MM.1S (cell line): ENCODE results near the gene FRMD1.

Experiments used
- DNase-seq: peaks from one replicate; pipeline ENCODE4 v3.0.0-alpha.2; 2015
- H2AFZ ChIP-seq: fragments of 300-600 bp; sonication (generic); 2 replicates; pipeline ENCODE4 v1.6.0; 2016; ENCODE audit warnings: antibody characterized with exemption, low read length
- H3F3A ChIP-seq: fragments of 300-600 bp; sonication (generic); 2 replicates; pipeline ENCODE4 v1.6.1; 2016; ENCODE audit warnings: mild to moderate bottlenecking, antibody characterized with exemption, low read length, moderate library complexity, mixed read lengths; ENCODE audit not compliant: insufficient read depth
- H3K27ac ChIP-seq: fragments of 300-600 bp; sonication (generic); 2 replicates; pipeline ENCODE4 v1.5.1; 2016; ENCODE audit warnings: mild to moderate bottlenecking, low read length
- H3K27me3 ChIP-seq: fragments of 300-600 bp; sonication (generic); replicated peaks from 2 replicates; pipeline ENCODE4 v1.6.0; 2016; ENCODE audit warnings: low read length; ENCODE audit not compliant: insufficient read depth
- H3K36me3 ChIP-seq: fragments of 300-600 bp; sonication (generic); replicated peaks from 2 replicates; pipeline ENCODE4 v1.6.1; 2016; ENCODE audit warnings: mild to moderate bottlenecking, low read length, mixed read lengths; ENCODE audit not compliant: insufficient read depth
- H3K4me1 ChIP-seq: fragments of 300-600 bp; sonication (generic); 2 replicates; pipeline ENCODE4 v1.6.1; 2016; ENCODE audit warnings: low read length, mixed read lengths
- H3K4me2 ChIP-seq: fragments of 300-600 bp; sonication (generic); 2 replicates; pipeline ENCODE4 v1.6.0; 2016; ENCODE audit warnings: low read depth, low read length
- H3K4me3 ChIP-seq: fragments of 300-600 bp; sonication (generic); 2 replicates; pipeline ENCODE4 v1.5.1; 2016; ENCODE audit warnings: low read length, mixed read lengths
- H3K79me2 ChIP-seq: fragments of 300-600 bp; sonication (generic); 2 replicates; pipeline ENCODE4 v1.6.1; 2016; ENCODE audit warnings: mixed run types, low read length, mixed read lengths
- H3K9ac ChIP-seq: fragments of 300-600 bp; sonication (generic); 2 replicates; pipeline ENCODE4 v1.6.1; 2016; ENCODE audit warnings: low read length, mixed read lengths
- H3K9me2 ChIP-seq: fragments of 300-600 bp; sonication (generic); replicated peaks from 2 replicates; pipeline ENCODE4 v1.6.1; 2016; ENCODE audit warnings: mild to moderate bottlenecking, low read length, mixed read lengths; ENCODE audit not compliant: insufficient read depth
- H3K9me3 ChIP-seq: fragments of 300-600 bp; sonication (generic); replicated peaks from 2 replicates; pipeline ENCODE4 v1.6.1; 2016; ENCODE audit warnings: mild to moderate bottlenecking, low read length, mixed read lengths; ENCODE audit not compliant: insufficient read depth
- H4K20me1 ChIP-seq: fragments of 300-600 bp; sonication (generic); 2 replicates; pipeline ENCODE4 v1.6.1; 2016; ENCODE audit warnings: mild to moderate bottlenecking, low read length, moderate library complexity, mixed read lengths; ENCODE audit not compliant: insufficient read depth
- EZH2 ChIP-seq: fragments of 300-600 bp; sonication (generic); optimal IDR thresholded peaks from 2 replicates; pipeline ENCODE3; 2017; ENCODE audit warnings: low read depth, mild to moderate bottlenecking, antibody characterized with exemption, low read length, mixed read lengths
- EZH2phosphoT487 ChIP-seq: fragments of 300-600 bp; sonication (generic); IDR thresholded peaks from 2 replicates; pipeline ENCODE4 v1.6.1; 2018; ENCODE audit warnings: antibody characterized with exemption, low read length
- TF ChIP-seq, protein P1 (sequence below): fragments of 300-600 bp; sonication (generic); IDR thresholded peaks from 2 replicates; pipeline ENCODE4 v1.5.1; 2016; ENCODE audit warnings: antibody characterized with exemption, low read length, mixed read lengths

The FRMD1 gene

DNA sequence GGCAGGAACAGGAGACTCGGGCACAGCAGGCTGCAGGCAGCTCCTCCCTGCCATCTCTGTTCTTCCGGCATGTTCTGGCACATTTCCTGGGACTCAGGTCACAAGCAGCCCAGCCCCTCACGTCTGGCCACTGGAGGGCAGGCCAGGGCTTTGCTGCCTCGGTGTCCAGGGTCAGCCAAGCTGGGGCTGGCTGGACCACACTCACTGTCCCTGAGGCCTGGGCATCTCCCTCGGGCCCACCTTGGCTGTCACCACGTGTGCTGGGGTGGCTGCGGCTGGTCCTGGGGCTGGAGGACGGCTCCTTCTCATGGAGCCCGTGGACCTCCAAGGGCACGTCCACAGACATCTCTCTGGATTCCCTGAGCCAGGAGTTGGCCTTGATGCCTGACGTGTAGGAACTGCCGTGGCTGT is 18.5 kb downstream of the FRMD1 start:
- Histone ChIP-seq H3K4me1 (no peaks in the 10 kb centered on the region), H3K9ac (no peak overlapping the region), H3K4me2 (no peak overlapping the region), H3K27ac (no peak overlapping the region), H3K27me3 (no peaks in the 10 kb centered on the region), H3K9me2 (no peaks in the 10 kb centered on the region), H3K79me2 (no peaks in the 10 kb centered on the region), H3K9me3 (no peaks in the 10 kb centered on the region), H3F3A (no peaks in the 10 kb centered on the region), H2AFZ (no peak overlapping the region), H4K20me1 (no peaks in the 10 kb centered on the region), H3K4me3 (no peak overlapping the region), H3K36me3 (no peaks in the 10 kb centered on the region)
- no peak for TF ChIP-seq EZH2
- no peak for TF ChIP-seq EZH2phosphoT487
- TF ChIP-seq, protein P1, sequence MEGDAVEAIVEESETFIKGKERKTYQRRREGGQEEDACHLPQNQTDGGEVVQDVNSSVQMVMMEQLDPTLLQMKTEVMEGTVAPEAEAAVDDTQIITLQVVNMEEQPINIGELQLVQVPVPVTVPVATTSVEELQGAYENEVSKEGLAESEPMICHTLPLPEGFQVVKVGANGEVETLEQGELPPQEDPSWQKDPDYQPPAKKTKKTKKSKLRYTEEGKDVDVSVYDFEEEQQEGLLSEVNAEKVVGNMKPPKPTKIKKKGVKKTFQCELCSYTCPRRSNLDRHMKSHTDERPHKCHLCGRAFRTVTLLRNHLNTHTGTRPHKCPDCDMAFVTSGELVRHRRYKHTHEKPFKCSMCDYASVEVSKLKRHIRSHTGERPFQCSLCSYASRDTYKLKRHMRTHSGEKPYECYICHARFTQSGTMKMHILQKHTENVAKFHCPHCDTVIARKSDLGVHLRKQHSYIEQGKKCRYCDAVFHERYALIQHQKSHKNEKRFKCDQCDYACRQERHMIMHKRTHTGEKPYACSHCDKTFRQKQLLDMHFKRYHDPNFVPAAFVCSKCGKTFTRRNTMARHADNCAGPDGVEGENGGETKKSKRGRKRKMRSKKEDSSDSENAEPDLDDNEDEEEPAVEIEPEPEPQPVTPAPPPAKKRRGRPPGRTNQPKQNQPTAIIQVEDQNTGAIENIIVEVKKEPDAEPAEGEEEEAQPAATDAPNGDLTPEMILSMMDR, result no peak
- no peak for DNase-seq

- H3K9me2 ChIP-seq, result no peaks in the 10 kb centered on the region
- peak; percentile 17 for DNase-seq
- no peaks in the 10 kb centered on the region for H4K20me1 ChIP-seq
- no peaks in the 10 kb centered on the region for H3F3A ChIP-seq
- no peaks in the 10 kb centered on the region for H3K36me3 ChIP-seq
- no peak overlapping the region for H3K9ac ChIP-seq
- H2AFZ ChIP-seq, result no peak overlapping the region
- no peaks in the 10 kb centered on the region for H3K4me1 ChIP-seq
- no peaks in the 10 kb centered on the region for H3K79me2 ChIP-seq
- H3K4me3 ChIP-seq, result no peak overlapping the region
- no peak for TF ChIP-seq EZH2phosphoT487
- TF ChIP-seq, protein P1, result no peak
- no peak for TF ChIP-seq EZH2
- no peak overlapping the region for H3K27ac ChIP-seq
- no peaks in the 10 kb centered on the region for H3K9me3 ChIP-seq
- no peak overlapping the region for H3K4me2 ChIP-seq
- no peaks in the 10 kb centered on the region for H3K27me3 ChIP-seq
Observed at GRCh38 chr6:168058691-168059551, 20.1 kb downstream of the FRMD1 start.

- no peak overlapping the region for H2AFZ ChIP-seq
- no peaks in the 10 kb centered on the region for H3K4me1 ChIP-seq
- no peaks in the 10 kb centered on the region for H3K27me3 ChIP-seq
- no peaks in the 10 kb centered on the region for H3K9me3 ChIP-seq
- DNase-seq, result no peak
- H3K36me3 ChIP-seq, result no peaks in the 10 kb centered on the region
- no peaks in the 10 kb centered on the region for H3K9me2 ChIP-seq
- H3K9ac ChIP-seq, result no peak overlapping the region
- H3K4me2 ChIP-seq, result no peak overlapping the region
- H3K4me3 ChIP-seq, result no peak overlapping the region
- H4K20me1 ChIP-seq, result no peaks in the 10 kb centered on the region
- H3K79me2 ChIP-seq, result no peaks in the 10 kb centered on the region
- TF ChIP-seq EZH2phosphoT487, result no peak
- TF ChIP-seq EZH2, result no peak
- TF ChIP-seq, protein P1, result no peak
- H3K27ac ChIP-seq, result no peak overlapping the region
- H3F3A ChIP-seq, result no peaks in the 10 kb centered on the region
Observed at GRCh38 chr6:168057836-168058235, 21.2 kb downstream of the FRMD1 start.
